RCC 7860 (cell line): ENCODE results near the gene SPAG9.
"Not testable (repeated sequence)": the region's sequence is repeated elsewhere in the genome, so short reads cannot be mapped to it uniquely, and the experiment has no call there.

ENCODE experiments used
- DNase-seq: peaks from one replicate; pipeline ENCODE4 v3.0.0-alpha.2; 2015; ENCODE audit warnings: low spot score
- FAIRE-seq: peaks from 2 replicates; lab custom pipeline; 2012; peaks lifted over from hg19 to GRCh38; lab: Jason Lieb, UNC

Gene SPAG9

GRCh38 chr17:51097708-51098446 is 22.8 kb downstream of the SPAG9 start:
- FAIRE-seq (no peak), DNase-seq (no peak)

GRCh38 chr17:51091635-51092034 is 29.0 kb downstream of the SPAG9 start:
- FAIRE-seq (no peak), DNase-seq (no peak)

- FAIRE-seq, DNase-seq: not testable (repeated sequence)
These were observed 31.8 kb downstream of the SPAG9 start for GRCh38 chr17:51088868-51089267.

GRCh38 chr17:51088287-51088686 is 32.4 kb downstream of the SPAG9 start:
- DNase-seq: no peak
- no peak for FAIRE-seq

- FAIRE-seq (no peak), DNase-seq (no peak)
These were observed 33.5 kb downstream of the SPAG9 start for GRCh38 chr17:51087072-51087757.

- DNase-seq: no peak
- no peak for FAIRE-seq
These were observed 35.4 kb downstream of the SPAG9 start for GRCh38 chr17:51085150-51085805.

GRCh38 chr17:51083981-51084380 is 36.7 kb downstream of the SPAG9 start:
- FAIRE-seq (no peak), DNase-seq (no peak)

- DNase-seq, FAIRE-seq: not testable (repeated sequence)
These were observed 37.3 kb downstream of the SPAG9 start for GRCh38 chr17:51083364-51083763.

- FAIRE-seq (no peak), DNase-seq (no peak)
These were observed 41.6 kb downstream of the SPAG9 start for GRCh38 chr17:51079049-51079448.

GRCh38 chr17:51078009-51078592 is 42.6 kb downstream of the SPAG9 start:
- no peak for DNase-seq
- FAIRE-seq: no peak

GRCh38 chr17:51076821-51077220 is 43.8 kb downstream of the SPAG9 start:
- DNase-seq: no peak
- FAIRE-seq: no peak

GRCh38 chr17:51071556-51071955 is 49.1 kb downstream of the SPAG9 start:
- DNase-seq (no peak), FAIRE-seq (peak; percentile 21)

GRCh38 chr17:51065466-51065865 is 55.2 kb downstream of the SPAG9 start:
- FAIRE-seq (no peak), DNase-seq (no peak)

- DNase-seq (no peak), FAIRE-seq (no peak)
These were observed 56.5 kb downstream of the SPAG9 start for GRCh38 chr17:51064061-51064735.

- DNase-seq (no peak), FAIRE-seq (no peak)
These were observed 60.3 kb downstream of the SPAG9 start for GRCh38 chr17:51060396-51060795.

GRCh38 chr17:51059781-51060180 is 60.9 kb downstream of the SPAG9 start:
- DNase-seq (no peak), FAIRE-seq (no peak)

- DNase-seq (no peak), FAIRE-seq (no peak)
These were observed 63.1 kb downstream of the SPAG9 start for GRCh38 chr17:51057534-51057933.

- FAIRE-seq (peak; percentile 72), DNase-seq (peak; percentile 70)
These were observed 63.7 kb downstream of the SPAG9 start for GRCh38 chr17:51056813-51057510.

GRCh38 chr17:51054748-51055147 is 65.9 kb downstream of the SPAG9 start:
- FAIRE-seq (no peak), DNase-seq (no peak)

- no peak for DNase-seq
- FAIRE-seq: no peak
These were observed 68.4 kb downstream of the SPAG9 start for GRCh38 chr17:51052235-51052634.
